ENCODE measurements around the gene AFMID. TPM values are rescaled to one million over a fixed set of nuclear protein-coding genes. Genes with fewer than 3 reads are reported as not detected.

The AFMID gene
- total RNA-seq, 1 experiment from 2014 or later: 65.0 TPM

DNA sequence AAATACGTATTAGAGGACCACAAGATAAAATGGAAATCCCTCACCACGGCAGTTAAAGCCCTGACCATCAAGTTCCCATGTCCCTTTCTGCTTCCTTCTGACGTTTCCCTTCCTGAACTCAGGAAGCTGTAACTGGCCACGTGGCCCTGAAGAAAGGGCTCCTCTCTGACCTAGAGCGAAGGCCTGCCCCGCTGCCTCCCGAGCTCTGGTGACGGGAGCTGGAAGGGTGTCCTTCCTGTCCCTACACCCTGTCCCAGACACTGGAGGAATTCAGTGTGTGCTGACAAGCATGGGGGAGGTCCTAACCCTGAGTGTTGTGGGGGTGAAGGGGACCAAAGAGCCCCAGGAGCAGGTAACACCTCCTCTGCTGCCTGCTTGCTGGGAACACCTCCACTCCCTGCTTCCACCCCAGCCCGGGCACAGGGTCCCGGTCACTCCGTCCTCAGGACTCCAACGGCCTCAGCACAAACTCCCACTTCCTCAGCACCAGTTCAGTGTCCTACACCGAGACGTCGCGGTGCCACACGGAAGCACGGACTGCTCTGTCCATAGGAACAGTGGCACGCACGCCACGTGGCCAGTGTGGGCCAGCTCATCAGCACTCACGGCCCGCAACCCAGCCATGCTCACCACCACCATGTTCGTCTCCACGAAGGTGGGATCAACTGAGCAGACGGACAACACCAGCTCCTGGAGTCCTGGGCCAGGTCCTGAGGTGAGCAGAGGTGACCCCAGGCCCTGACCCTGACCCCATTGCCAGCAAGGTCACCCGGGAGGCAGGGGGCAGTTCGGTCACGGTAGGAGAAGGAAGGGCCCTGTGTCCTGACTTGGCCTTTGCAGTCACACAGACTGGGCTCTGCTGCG lies 61.1 kb downstream of the AFMID start:
- Histone ChIP-seq H3K4me1 (ENCODE audit: insufficient read depth, low read length, poor library complexity, severe bottlenecking) (no peaks in the 10 kb centered on the region), H3K9me3 (ENCODE audit: low read depth, low read length, poor library complexity, severe bottlenecking) (no peaks in the 10 kb centered on the region), H3K36me3 (ENCODE audit: insufficient read depth, low read length, poor library complexity, severe bottlenecking) (no peaks in the 10 kb centered on the region), H3K27ac (ENCODE audit: low read depth, low read length, poor library complexity, severe bottlenecking) (no peak overlapping the region), H3K27me3 (replicated peaks; ENCODE audit: insufficient read depth, low read depth, low read length, poor library complexity) (no peaks in the 10 kb centered on the region), H3K4me3 (ENCODE audit: low read depth, low read length, poor library complexity, severe bottlenecking) (no peak overlapping the region)
- CTCF ChIA-PET: no interaction called here
- intact Hi-C loops (cut with micrococcal nuclease; ENCODE audit: unreplicated experiment): no loop called here
- BruUV-seq (replicated peaks): no TSS peak
- DNase-seq (ENCODE audit: low spot score): no peak
- POLR2A ChIA-PET (ENCODE audit: low non-redundant PET): no interaction called here
- TF ChIP-seq, protein P1, sequence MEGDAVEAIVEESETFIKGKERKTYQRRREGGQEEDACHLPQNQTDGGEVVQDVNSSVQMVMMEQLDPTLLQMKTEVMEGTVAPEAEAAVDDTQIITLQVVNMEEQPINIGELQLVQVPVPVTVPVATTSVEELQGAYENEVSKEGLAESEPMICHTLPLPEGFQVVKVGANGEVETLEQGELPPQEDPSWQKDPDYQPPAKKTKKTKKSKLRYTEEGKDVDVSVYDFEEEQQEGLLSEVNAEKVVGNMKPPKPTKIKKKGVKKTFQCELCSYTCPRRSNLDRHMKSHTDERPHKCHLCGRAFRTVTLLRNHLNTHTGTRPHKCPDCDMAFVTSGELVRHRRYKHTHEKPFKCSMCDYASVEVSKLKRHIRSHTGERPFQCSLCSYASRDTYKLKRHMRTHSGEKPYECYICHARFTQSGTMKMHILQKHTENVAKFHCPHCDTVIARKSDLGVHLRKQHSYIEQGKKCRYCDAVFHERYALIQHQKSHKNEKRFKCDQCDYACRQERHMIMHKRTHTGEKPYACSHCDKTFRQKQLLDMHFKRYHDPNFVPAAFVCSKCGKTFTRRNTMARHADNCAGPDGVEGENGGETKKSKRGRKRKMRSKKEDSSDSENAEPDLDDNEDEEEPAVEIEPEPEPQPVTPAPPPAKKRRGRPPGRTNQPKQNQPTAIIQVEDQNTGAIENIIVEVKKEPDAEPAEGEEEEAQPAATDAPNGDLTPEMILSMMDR (conservative IDR thresholded peaks at IDR 0.05; ENCODE audit: low read depth, low read length): no peak
- TF ChIP-seq EZH2 (IDR thresholded peaks at IDR 0.05; ENCODE audit: borderline replicate concordance, low read depth, low read length, poor library complexity, severe bottlenecking): no peak

DNA sequence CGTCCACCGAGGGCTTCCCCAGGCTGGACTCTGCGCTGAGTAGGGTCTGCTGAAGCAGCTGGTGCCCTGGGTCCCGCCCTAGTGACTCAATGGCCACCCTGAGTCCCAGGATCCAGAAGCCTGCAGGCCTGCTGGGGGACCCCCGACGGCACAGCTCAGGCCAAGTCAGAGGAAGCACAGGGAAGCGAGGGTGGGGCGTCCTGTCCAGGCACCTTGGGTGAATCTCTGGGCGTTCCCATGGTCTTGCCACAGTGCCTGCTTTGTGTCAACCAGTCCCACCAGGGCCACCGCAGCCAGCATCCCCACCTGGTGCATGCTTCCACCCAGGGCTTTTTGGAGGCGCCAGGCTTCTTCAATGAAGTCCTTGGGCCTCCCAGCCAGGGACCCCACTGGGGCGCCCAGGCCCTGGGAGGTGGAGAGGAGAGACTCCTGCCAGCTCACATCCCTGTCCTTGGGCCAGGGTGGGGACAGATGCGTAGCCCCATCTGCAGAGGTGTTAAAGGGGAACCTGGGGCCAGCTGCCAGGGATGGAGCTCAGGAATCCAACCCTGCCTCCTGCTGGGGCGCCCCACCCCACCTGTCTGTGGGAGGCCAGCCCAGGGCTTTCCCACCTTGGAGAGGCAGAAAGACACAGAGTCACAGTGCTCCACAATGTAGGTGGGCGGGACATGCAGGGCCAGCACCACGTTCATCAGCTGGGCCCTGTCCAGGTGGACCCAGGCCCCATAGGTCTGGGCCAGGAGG lies 62.1 kb downstream of the AFMID start:
- Histone ChIP-seq H3K27me3 (replicated peaks; ENCODE audit: insufficient read depth, low read depth, low read length, poor library complexity) (no peaks in the 10 kb centered on the region), H3K4me1 (ENCODE audit: insufficient read depth, low read length, poor library complexity, severe bottlenecking) (no peaks in the 10 kb centered on the region), H3K4me3 (ENCODE audit: low read depth, low read length, poor library complexity, severe bottlenecking) (no peak overlapping the region), H3K9me3 (ENCODE audit: low read depth, low read length, poor library complexity, severe bottlenecking) (no peaks in the 10 kb centered on the region), H3K36me3 (ENCODE audit: insufficient read depth, low read length, poor library complexity, severe bottlenecking) (no peaks in the 10 kb centered on the region), H3K27ac (ENCODE audit: low read depth, low read length, poor library complexity, severe bottlenecking) (no peak overlapping the region)
- intact Hi-C loops (cut with micrococcal nuclease; ENCODE audit: unreplicated experiment): no loop called here
- ChIA-PET POLR2A (ENCODE audit: low non-redundant PET) (no interaction called here), CTCF (interaction anchor here (0.5 to 2.1 kb wide), 3 partner anchors 64 to 173 kb away, joined by 3 to 7 read pairs (median 7); no protein-coding TSS in a partner anchor)
- no peak for DNase-seq (ENCODE audit: low spot score)
- TF ChIP-seq, protein P1 (conservative IDR thresholded peaks at IDR 0.05; ENCODE audit: low read depth, low read length): no peak
- no peak for TF ChIP-seq EZH2 (IDR thresholded peaks at IDR 0.05; ENCODE audit: borderline replicate concordance, low read depth, low read length, poor library complexity, severe bottlenecking)
- no TSS peak for BruUV-seq (replicated peaks)

DNA sequence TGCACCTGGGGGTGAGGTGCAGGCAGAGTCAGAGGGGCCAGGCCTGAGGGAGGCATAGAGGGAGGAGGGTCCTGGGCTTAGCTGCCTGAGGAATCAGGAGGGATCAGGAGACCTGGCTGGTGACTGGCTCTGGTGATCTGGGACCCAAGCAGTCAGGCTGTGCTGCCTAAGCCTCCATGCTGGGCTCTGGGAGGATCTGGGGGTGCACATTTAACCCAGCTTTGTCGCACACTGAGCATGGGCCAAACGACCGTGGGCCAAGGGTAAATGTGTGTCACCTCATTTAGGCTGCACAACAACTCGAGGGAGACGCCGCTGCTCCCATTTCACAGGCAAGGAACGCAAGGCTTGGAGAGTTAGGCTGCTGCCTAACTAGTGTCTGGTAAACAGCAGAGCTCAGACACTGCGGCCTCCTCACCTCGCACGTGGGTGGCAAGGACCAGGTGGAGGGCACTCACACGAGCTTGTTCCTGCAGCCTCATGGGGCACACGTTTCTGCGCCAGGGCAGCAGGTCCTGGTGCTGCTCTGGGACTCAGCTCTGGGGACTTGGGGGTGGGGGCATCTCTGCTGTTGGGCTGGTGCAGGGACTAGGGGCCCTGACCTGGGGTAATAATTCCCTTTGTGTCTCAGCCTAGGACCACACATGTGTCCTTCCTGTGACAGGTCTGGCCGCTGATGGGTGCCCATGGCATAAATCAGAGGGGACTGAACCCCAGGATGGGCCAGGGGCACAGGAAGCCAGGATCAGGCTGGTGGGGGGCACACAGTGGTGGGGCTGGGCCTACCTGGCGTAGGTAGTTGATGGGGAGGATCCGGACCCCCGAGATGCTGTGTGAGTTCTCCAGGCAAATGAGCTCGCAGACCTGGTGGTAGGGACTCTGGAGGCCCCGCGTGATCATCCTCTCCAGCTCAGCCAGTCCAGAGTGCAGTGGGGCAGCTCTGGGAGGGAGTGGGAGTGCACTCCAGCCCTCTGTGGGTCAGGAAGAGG lies 63.0 kb downstream of the AFMID start:
- no peak overlapping the region for H3K27ac ChIP-seq (ENCODE audit: low read depth, low read length, poor library complexity, severe bottlenecking)
- H3K9me3 ChIP-seq (ENCODE audit: low read depth, low read length, poor library complexity, severe bottlenecking): no peaks in the 10 kb centered on the region
- no peaks in the 10 kb centered on the region for H3K27me3 ChIP-seq (replicated peaks; ENCODE audit: insufficient read depth, low read depth, low read length, poor library complexity)
- DNase-seq (ENCODE audit: low spot score): no peak
- BruUV-seq (replicated peaks): no TSS peak
- H3K36me3 ChIP-seq (ENCODE audit: insufficient read depth, low read length, poor library complexity, severe bottlenecking): no peaks in the 10 kb centered on the region
- CTCF ChIA-PET: interaction anchor here (1.1 to 2.1 kb wide), 3 partner anchors 32 to 231 kb away, joined by 3 to 7 read pairs (median 5); no protein-coding TSS in a partner anchor
- intact Hi-C loops (cut with micrococcal nuclease; ENCODE audit: unreplicated experiment): loop anchor here (2.0 to 5.0 kb wide), 2 partner anchors 137 to 172 kb away; no protein-coding TSS in a partner anchor
- POLR2A ChIA-PET (ENCODE audit: low non-redundant PET): no interaction called here
- no peak overlapping the region for H3K4me3 ChIP-seq (ENCODE audit: low read depth, low read length, poor library complexity, severe bottlenecking)
- H3K4me1 ChIP-seq (ENCODE audit: insufficient read depth, low read length, poor library complexity, severe bottlenecking): no peaks in the 10 kb centered on the region
- TF ChIP-seq, protein P1 (conservative IDR thresholded peaks at IDR 0.05; ENCODE audit: low read depth, low read length): no peak
- TF ChIP-seq EZH2 (IDR thresholded peaks at IDR 0.05; ENCODE audit: borderline replicate concordance, low read depth, low read length, poor library complexity, severe bottlenecking): no peak
